SKM-1 treated with dmso at 0.1 percent for 144 hours (cell line): Measurements from ENCODE around the gene MAPK8.

Experiments
- DNase-seq: peaks from one replicate; lab custom pipeline; 2025; ENCODE audit not compliant: unreplicated experiment; lab: John Stamatoyannopoulos, UW

MAPK8 gene

DNA sequence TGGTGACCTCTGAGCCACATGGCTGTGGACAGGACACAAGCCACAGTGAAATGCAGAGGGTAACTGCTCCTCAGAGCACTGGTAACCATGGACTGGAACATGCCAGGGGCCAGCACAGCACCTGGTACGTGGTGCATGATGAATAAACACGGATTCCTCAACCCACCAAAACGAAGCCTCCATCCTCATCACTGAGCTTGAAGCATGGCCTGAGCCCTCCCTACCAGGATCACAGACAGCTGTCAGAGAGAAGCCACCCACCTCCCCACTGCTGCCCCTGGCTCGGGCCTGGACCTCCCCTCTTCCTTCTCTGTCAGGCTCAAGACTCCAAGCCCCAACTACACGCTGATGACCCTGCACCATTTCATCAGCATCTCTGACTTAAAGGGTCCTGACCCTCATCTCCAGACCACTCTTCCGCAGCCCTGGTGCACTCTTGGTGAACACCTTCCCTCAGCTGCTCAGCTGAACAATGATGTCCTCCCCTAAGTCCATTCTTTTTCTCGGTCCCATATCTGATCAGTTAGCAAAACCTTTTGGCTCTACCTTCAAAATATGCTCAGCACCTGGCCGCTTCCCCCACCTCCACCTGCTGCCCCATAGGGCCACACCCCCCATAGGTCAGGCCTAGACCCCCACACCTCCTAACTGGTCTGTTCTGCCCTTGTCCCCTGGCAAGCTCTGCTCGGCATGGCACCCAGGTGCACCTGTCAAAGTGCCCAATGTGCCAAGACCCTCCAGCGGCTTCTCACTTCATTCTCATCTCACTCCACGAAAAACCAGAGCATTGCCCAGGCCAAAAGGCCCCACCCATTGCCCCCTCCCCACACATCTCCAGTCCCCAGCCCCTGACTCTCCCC lies 141.1 kb downstream of the MAPK8 start:
- DNase-seq: no peak

DNA sequence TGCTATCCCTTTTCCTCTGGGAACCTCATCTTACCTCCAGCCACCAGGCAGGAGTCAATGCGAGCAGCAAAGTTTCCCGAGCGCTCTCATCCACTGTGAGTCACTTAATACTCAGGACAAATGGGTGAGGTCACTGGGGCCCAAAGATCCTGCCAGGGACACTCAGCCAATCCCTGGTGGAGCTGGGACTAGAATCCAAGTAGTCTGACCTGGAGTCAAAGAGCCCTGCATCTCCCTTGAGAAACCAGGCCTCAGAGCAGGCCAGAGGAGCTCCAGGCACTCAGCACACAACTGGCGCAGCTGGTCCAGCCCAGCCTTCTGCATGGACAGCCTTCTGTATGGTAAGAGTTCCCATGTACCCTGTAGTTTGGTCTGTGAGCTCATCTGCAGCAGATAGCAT lies 142.3 kb downstream of the MAPK8 start:
- DNase-seq: no peak

DNA sequence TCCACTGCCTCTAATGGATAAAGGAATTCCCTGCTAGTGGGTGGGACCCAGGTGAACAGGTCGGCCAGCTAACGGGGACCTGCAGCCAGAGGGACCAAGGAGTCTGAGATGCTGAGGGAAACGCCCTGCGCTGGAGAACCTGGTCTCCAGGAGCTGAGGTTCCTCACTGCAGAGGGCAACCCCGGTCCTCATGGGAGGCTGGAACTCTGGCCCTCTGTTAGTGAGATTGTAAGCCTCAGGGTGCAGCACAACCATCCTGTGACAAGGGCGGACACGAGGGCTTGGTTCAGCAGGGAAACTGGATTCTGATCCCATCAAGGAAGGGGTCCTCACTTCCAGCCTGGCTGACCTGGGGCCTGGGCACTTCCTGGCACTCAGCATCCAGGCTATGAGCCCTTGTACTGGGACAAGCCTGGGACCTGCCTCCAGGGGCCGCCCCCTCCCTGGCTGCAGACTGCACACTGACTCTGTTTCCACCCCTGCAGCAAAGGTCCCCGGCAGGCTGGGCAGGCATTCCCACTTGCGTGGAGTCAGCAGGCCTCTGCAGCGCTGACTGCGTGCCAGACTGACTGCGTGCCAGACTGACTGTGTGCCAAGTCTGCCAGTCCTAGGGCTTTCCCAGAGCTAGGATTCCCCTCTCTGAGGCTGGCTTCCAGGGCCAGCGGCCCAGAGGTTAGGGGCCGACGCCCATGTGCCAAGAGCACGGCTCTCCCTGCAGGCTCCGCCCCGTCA lies 143.2 kb downstream of the MAPK8 start:
- no peak for DNase-seq

DNA sequence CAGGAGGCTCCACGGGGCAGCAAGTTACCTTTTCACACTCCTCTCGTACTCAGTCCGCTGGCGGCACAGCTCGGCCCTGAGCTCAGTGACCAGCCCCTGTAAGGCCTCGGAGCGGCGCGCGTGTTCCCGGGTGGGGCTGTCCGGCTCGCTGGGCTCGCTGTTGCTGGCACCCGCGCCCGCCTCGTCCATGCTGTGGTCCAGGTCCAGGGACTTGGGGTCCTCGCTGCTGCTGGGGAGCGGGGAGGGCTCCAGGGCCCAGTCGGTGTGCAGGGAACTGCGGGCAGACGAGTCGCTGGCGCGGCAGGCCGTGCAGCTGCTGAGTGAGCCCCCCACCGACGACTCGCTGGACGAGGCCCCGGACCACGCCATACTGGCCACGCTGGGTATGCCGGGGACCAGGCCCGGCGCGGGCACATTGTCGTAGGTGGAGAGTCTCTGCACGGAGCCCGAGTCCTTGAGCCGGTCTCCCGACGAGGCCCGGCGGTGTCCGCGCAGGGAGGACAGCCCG lies 143.8 kb downstream of the MAPK8 start:
- no peak for DNase-seq

DNA sequence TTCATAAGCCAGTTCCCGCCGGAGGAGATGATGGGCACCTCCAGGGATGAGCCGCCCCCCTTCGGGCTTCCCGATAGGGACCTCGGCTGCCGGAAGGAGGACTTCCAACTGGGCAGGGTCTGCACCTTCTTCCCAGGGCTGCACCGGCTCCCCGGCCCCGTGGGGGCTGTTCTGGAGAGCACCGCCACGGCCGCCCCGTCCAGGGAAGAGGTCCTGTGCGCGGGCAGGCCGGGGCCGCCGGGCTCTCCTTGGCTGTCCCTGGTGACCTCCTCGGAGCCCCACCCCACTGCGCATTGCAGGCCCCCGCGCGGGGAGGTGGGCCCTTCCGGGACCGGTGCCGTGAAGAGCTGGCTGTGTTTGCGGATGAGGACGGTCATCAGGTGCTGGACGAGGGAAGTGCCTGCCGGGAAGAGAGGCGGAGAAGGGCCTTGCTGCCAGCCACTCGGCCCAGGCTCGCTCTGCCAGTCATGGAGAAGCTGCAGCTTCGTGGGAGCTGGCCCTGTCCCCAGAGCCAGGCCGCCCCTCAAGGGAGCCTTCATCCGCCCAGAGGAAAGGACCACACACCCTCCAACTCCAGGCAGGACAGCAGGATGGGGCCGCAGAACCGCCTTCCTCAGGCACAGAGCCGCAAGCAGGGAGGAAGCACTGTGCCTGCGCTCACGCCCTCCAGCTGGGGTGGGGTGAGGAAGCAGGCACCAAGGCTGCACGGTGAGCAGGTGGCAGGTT lies 144.4 kb downstream of the MAPK8 start:
- no peak for DNase-seq

DNA sequence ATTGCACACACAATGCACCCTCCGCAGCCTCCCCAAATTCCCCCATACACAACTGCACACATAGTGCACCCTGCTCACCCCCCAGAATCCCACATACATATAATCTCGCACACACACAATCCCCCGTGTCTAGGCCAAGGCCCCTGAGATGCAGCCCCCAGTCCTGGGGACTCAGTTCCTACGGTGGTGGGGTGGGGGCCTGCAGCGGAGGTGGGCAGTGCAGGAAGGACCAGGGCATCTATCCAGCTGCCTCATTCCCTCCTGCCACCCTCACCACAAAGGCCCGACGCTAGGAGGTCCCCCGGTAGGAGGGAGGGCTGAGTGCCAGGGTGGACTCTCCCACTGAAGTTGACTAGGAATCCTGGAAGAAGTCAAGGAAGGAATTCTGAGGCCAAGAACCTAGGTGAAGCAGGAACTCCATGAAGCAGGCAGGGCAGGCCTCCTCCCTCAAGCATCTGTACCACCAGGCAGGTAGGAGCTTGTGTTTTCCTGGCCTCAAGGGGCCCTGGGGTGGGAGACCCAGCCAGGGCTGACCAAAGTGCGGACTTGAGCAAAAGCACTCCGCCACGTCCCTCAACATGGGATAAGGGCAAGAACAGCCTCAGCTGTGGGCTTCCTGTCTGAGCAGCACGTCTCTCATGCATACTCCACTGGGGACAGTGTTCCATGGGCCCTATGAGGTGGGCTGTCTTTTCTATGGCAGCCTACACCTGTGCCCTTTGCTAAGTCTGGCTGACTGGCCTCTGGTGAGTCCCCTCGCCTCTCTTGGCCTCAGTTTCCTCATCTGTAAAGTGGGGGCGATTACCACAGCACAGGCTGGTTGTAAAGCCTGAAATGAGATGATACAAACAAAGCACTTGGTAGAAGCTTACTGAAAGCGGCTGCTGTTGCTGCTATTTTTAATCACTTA lies 145.7 kb downstream of the MAPK8 start:
- no peak for DNase-seq

DNA sequence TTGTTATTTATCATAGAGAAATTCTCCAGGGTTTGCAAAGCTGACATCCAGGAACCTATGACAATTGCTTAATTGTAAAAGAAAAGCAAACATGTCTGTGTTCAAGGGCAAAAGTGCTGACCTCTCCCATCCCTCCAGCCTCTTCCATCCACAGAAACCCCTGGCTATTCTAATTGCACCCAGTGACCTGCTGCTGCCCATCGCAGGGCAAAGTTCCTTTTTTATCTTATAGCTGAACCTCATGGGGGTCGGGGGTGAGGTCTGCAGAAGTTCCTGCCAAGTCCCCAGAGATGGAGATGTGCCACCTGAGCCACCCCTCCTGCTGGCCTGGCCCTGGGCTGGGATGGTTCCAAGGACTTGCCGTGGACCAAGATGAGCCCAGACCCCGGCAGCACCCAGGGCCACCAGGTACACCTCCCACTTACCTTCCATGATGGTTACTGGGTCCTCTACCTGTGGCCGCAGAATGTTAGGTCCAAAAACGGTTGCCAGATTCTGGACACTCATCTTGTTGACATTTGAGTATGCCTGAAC lies 146.5 kb downstream of the MAPK8 start:
- DNase-seq: no peak

DNA sequence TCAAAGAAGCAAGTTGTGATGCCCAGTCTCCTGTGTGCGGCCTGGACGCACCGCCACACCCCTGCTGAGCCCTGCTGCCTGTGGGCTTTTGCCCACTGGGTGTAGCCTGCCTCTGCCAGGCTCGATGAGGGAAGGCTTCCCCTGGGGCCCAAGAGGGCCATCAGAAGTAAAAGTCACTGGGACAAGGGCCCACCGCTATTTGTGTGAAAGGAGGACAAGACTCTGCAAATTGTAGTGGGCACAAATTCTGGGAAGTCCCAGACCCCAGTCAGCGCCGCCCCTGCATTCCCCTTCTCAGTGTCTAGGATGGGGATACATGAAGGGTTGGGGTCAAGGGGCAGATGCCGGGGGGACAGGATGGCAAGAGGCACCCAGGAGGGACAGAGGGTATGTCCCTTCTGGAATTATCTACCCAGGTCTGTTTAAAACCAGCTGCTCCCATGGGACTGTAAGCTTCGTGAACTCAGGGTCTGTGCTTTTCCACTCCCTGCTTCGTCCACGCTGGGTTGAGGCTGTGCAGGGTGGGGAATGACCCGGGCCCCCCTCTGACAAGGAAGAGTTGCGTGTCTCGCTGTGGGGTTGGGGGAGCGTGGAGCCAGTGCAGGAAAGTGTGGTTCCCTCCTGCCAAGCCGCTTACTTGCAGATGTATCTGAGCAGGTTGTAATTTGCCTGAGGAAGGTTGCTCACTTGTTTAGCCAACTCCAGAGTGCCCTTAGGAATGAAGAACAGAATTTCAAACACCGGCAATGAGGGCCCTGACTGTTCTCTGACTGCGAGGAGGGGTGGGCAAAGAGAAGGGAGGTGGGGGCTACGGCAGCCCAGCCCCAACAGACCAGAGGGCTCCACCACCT lies 147.2 kb downstream of the MAPK8 start:
- no peak for DNase-seq

DNA sequence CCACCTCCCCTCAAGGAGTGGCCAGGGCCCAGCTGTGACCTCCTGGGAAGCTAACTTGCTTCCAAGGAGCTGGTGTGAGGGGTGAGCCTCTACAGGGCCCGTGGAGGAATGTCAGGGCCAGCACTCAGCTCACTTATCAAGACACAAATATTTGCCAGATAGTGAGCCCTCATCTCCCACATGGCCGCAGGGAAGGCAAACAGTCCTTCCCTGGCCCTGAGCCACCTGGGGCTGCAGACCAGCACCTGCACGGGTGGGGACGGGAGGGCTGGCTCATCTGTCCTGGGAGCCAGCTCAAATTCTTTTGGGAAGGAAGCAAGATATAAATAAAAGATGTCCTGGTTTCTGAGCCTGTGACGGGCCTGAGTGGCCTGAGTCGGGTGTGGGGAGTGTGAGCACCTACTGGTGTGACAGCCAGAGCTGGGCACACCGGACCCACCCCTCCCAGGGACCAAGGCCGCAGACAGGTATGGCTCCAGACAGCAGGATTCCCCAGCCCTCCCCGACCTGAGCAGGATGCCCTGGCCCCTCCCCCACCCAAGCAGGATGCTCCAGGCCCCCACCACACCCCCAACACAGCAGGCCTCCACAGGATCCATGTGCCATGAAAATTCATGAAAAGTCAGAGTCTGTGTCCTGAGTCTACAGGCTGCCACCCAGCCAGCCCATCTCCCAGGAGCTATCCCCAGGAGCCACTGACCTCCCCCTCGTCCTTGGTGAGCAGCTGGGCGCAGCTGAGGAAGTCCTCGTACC lies 148.0 kb downstream of the MAPK8 start:
- DNase-seq: no peak

DNA sequence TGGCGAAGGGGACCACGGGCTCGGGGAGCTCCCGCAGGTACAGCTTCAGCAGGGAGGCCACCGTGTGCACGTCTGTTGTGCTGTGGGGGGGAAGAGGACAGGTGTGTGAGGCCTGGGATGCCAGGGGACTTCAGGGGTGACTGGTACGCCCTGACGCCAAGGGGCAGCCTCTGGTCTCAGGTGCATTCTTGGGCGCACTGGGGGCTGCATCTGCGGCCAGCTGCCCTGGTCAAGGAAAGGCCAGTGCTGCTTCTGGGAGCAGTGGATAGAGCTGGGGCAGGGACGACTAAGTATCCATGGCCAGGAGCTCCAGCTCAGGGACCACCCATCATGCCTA lies 148.5 kb downstream of the MAPK8 start:
- no peak for DNase-seq

DNA sequence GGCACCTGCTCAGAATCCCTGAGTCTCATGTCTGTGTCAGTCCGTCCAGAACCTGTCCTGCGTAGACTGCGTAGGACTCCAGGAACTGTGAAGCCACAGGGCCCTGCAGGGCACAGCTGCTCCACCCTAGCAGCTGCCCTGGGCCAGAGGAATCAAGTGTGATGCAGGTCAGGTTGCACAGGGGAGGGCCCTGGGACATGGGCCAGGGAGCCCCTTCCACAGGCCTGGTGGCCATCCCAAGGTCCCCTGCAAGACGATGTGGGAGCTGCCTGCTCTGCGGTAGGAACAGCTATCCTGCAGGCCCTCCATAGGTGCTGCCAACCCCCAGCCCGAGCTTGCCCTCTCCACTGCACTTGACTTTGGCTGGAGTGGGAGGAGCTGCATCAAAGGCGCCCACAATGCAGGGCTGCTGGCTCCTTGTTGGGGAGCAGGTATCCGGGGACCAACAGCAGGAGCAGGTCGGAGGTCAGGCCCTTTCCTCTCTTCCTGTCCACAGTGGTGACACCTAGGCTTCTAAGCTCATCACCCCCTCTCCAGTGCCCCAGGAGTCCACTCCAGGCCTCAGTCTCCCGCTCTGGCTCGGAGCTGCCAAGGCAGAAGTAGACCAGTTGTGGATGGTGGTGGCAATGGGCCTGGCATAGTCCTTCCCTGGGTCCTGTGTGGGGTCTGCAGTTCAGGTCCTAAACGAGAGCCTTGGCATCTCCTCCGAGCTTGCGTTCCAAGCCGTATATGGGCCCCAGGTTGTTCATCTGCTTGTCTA lies 149.1 kb downstream of the MAPK8 start:
- no peak for DNase-seq

DNA sequence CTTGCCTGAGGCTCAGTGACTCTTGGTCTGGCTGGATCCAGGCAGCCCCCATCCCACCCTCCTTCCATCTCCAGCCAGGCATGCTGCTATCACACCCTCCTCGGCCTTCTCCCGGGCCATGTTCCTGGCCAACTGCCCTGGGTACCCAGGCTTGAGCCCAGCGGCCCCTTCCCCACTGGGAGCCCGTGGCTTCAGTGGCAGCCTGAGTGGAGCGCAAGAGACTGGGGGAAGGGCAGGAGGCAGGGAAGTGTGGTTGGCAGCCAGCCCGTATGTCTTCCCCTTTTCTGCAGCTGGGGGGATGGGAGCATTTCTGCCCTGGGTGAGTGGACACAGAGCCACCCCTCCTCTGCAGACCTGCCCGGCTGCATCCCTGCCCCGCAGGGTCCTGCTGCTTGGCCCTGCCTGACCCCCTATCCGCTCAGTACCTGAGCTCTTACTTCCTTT lies 149.9 kb downstream of the MAPK8 start:
- peak; percentile 84 for DNase-seq

DNA sequence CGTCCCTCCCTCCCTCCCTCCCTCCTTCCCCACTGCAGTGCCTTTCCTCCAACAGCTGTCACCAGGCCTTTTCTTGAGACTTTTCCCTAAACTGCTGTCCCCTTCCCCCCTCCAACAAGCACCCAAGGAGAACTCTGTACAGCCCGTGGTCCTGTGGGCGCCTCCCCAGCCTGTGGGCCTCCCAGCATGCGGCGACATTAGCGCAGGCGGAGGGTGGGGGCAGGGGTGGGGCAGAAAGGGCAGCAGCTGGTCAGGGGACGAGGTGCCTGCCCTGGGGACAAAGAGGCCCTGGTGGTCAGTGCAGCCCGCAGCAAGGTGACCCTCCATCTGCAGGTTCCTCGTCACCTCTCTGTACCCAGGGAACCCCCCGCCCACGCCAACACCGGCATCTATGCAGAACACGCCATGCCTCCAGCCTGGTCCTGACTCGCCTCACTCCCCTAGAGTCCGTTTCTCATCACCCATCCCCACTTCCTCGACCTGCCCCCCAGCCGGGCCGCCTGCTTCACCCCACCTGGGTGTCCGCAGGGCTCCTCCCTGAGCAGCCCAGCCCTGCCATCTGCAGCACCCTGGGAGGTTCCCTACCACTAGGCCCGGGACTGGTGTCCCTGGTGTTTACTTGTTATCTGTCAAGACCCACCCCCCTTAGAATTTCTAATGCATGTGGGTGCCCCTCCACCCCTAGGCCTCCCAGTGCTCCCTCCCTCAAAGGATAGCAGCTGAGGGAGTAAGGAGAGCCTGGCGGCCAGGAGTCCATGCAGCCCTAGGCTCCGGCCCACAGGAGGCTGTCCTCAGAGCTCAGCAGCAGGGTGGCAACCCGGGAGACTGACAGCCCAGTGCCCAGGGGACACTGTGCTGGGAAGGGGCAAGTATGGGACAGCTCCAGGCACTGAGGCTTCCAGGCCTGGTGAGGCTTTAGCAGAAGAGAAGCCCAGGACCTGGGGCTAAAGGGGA lies 150.6 kb downstream of the MAPK8 start:
- no peak for DNase-seq

DNA sequence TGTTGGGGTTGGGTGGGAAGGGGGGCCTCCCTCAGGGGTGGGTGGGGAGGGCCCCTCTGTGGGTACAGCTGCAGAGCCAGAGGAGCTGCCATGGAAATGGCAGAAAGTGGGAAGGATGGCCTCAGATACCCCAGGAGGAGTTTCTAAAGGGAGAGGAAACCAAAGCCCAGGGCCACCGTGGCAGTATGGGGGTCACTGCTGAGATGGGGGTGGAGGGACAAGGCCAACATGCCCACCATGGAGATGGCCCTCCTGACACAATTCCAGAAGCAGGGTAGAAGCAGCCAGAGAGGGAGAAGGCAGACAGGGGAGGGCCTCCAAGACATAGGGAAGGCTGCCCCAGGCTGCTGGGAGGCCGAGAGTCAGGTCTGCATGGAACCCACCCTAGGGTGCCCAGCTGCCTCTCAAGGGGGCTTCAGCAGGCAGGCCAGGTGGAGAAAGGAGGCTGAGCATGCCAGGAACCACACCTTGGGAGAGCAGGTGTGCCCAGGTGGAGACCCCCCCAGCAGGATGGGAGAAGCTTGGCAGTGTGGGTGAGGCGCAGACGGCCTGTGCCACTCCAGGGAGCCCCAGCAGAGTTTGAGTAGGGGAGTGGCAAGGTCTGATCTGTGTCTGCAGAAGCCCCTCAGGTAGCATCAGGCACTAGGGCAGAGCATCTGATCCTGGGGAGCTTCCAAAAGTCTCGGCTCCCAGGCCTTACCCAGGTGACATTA lies 151.6 kb downstream of the MAPK8 start:
- no peak for DNase-seq

DNA sequence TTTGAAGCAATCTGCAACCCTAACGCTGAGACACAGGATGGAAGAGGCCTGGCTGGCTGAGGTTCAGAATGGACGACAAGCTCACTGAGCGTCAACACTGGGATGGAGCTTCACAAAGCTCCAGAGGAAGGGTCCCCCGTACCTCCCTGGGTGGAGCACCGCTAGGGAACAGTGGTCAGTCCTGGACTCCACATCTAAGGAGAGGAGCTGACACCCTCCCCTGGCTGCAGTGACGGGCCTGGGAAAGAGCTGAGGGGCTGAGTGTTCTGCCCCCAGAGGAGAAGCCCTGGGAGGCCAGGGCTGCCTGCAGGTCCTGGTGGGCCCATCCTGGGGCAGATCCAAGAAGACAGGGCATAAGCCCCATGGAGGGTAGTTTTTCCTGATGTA lies 152.2 kb downstream of the MAPK8 start:
- DNase-seq: no peak
